ENCODE data around the gene RASA3.

The RASA3 gene

DNA sequence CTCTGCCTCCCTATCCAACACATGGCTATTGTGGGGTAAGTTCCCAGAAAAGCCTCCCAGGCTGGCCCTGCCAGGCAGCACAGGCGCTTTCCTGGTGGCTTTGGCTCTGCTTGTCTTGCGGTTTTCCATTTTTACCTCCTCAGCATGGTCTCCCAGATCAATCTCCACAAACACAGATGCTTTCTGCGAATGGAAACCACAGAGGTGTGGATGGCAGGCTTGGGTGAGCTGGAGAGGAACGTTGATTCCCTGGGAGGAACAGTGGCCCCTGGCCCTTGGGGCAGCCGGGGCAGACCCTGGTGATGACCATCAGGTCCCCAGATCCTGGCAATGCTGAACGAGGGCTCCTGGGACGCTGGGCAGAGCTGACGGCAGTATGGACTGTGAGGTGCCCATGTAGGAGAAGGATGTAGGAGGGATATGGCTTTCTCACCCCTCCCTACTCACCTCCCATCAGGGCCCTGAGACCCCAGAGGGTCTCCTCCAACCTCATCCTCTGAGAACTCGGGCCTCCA, 165.2 kb downstream of the RASA3 start:
- no peaks in the 10 kb centered on the region for H3K36me3 ChIP-seq (replicated peaks; ENCODE audit: low read depth, low read length)
- no peaks in the 10 kb centered on the region for H3K4me1 ChIP-seq (ENCODE audit: low read length)

DNA sequence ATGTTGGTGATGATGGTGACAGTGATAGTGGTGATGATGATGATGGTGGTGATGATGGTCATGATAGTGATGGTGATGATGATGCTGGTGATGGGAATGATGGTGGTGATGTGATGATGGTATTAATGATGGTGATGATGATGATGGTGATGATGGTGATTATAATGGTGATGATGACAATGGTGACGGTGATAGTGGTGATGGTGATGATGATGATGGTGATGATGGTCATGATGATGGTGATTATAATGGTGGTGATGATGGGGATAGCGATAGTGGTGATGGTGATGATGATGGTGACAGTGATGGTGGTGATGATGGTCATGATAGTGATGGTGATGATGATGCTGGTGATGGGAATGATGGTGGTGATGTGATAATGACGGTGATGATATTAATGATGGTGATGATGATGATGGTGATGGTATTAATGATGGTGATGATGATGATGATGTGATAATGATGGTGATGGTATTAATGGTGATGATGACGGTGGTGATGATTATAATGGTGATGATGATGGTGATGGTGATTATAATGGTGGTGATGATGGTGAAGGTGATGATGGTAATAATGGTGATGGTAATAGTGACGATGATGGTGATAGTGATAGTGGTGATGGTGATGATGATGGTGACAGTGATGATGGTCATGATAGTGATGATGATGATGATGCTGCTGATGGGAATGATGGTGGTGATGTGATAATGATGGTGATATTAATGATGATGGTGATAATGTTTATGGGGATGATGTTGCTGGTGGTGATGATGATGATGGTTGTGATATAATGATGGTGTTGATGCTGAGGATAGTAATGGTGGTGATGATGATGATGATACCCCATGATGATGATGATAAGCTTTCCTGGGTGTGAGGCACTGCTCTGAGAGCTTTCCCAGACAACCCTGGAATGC, 166.2 kb downstream of the RASA3 start:
- Histone ChIP-seq H3K27me3 (ENCODE audit: low read depth, low read length) (no peaks in the 10 kb centered on the region), H3K36me3 (replicated peaks; ENCODE audit: low read depth, low read length) (no peaks in the 10 kb centered on the region), H3K9ac (ENCODE audit: low read length) (no peak overlapping the region), H3K79me2 (ENCODE audit: low read length) (no peaks in the 10 kb centered on the region), H3K9me3 (ENCODE audit: insufficient read depth, low read length) (no peaks in the 10 kb centered on the region; the same call in 1 of the 2 replicates), H4K20me1 (ENCODE audit: insufficient read depth, low read length) (no peaks in the 10 kb centered on the region), H3K27ac (ENCODE audit: low read length) (no peak overlapping the region), H3K4me3 (ENCODE audit: low read length) (no peak overlapping the region), H3K4me2 (ENCODE audit: low read length) (no peak overlapping the region), H2AFZ (ENCODE audit: low read depth, low read length) (no peak overlapping the region), H3K4me1 (ENCODE audit: low read length) (no peaks in the 10 kb centered on the region)
- no peak for TF ChIP-seq CTCF (IDR thresholded peaks at IDR 0.05; ENCODE audit: low read depth, low read length)

More for the DNA sequence above, 165.2 kb downstream of the RASA3 start:
- H2AFZ ChIP-seq (ENCODE audit: low read depth, low read length) = no peak overlapping the region
- no peak overlapping the region for H3K4me2 ChIP-seq (ENCODE audit: low read length)
- no peaks in the 10 kb centered on the region for H3K27me3 ChIP-seq (ENCODE audit: low read depth, low read length)
- no peaks in the 10 kb centered on the region for H4K20me1 ChIP-seq (ENCODE audit: insufficient read depth, low read length)
- peaks cover 4% of the 10 kb centered on the region; the same call in 1 of the 2 replicates for H3K9me3 ChIP-seq (ENCODE audit: insufficient read depth, low read length)
- TF ChIP-seq CTCF (IDR thresholded peaks at IDR 0.05; ENCODE audit: low read depth, low read length) = no peak
- TF ChIP-seq EZH2phosphoT487 (IDR thresholded peaks at IDR 0.05; ENCODE audit: low read depth) = no peak
- H3K27ac ChIP-seq (ENCODE audit: low read length) = no peak overlapping the region
- no peak overlapping the region for H3K9ac ChIP-seq (ENCODE audit: low read length)
- no peak overlapping the region for H3K4me3 ChIP-seq (ENCODE audit: low read length)
- no peaks in the 10 kb centered on the region for H3K79me2 ChIP-seq (ENCODE audit: low read length)

GRCh38 chr13:113965383-113965874, 167.0 kb downstream of the RASA3 start:
- H3K9me3 ChIP-seq (ENCODE audit: insufficient read depth, low read length) = peaks cover 2% of the 10 kb centered on the region
- no peaks in the 10 kb centered on the region for H3K79me2 ChIP-seq (ENCODE audit: low read length)
- H3K36me3 ChIP-seq (replicated peaks; ENCODE audit: low read depth, low read length) = no peaks in the 10 kb centered on the region
- no peaks in the 10 kb centered on the region for H4K20me1 ChIP-seq (ENCODE audit: insufficient read depth, low read length)
- H2AFZ ChIP-seq (ENCODE audit: low read depth, low read length) = no peak overlapping the region
- H3K27me3 ChIP-seq (ENCODE audit: low read depth, low read length) = no peaks in the 10 kb centered on the region
- no peaks in the 10 kb centered on the region for H3K4me1 ChIP-seq (ENCODE audit: low read length)
- H3K4me3 ChIP-seq (ENCODE audit: low read length) = no peak overlapping the region
- H3K27ac ChIP-seq (ENCODE audit: low read length) = no peak overlapping the region
- H3K4me2 ChIP-seq (ENCODE audit: low read length) = no peak overlapping the region
- no peak overlapping the region for H3K9ac ChIP-seq (ENCODE audit: low read length)
- TF ChIP-seq CTCF (IDR thresholded peaks at IDR 0.05; ENCODE audit: low read depth, low read length) (no peak), EZH2phosphoT487 (IDR thresholded peaks at IDR 0.05; ENCODE audit: low read depth) (no peak)

- Histone ChIP-seq H3K9me3 (ENCODE audit: insufficient read depth, low read length) (peaks cover 9% of the 10 kb centered on the region), H3K27me3 (ENCODE audit: low read depth, low read length) (no peaks in the 10 kb centered on the region), H2AFZ (ENCODE audit: low read depth, low read length) (no peak overlapping the region), H3K9ac (ENCODE audit: low read length) (no peak overlapping the region), H3K4me2 (ENCODE audit: low read length) (no peak overlapping the region), H4K20me1 (ENCODE audit: insufficient read depth, low read length) (no peaks in the 10 kb centered on the region), H3K4me3 (ENCODE audit: low read length) (no peak overlapping the region), H3K36me3 (replicated peaks; ENCODE audit: low read depth, low read length) (no peaks in the 10 kb centered on the region), H3K27ac (ENCODE audit: low read length) (no peak overlapping the region), H3K4me1 (ENCODE audit: low read length) (no peaks in the 10 kb centered on the region), H3K79me2 (ENCODE audit: low read length) (no peaks in the 10 kb centered on the region)
- no peak for TF ChIP-seq EZH2phosphoT487 (IDR thresholded peaks at IDR 0.05; ENCODE audit: low read depth)
- TF ChIP-seq CTCF (IDR thresholded peaks at IDR 0.05; ENCODE audit: low read depth, low read length) = no peak
Observed at GRCh38 chr13:113964251-113964995, 168.0 kb downstream of the RASA3 start.

Measured in OCI-LY3 (cell line).